Psoas muscle (tissue), 8 donors: ENCODE results near the gene RNASEL. TPM values are rescaled to one million over a fixed set of nuclear protein-coding genes. Genes with fewer than 3 reads are reported as not detected.

ENCODE experiments used
- ATAC-seq, 4 donors: fragments of 200-7000 bp; cut with Tn5 transposase; one replicate each; pipeline ENCODE4 v1.9.1; 2020; ENCODE audit warnings: moderate library complexity in 3 of 4, mild to moderate bottlenecking in 2 of 4
- DNase-seq, 2 donors: peaks; one replicate each; pipeline ENCODE4 v3.0.0-alpha.2; 2020
- H3K27ac ChIP-seq: fragments of 200-600 bp; one replicate; pipeline ENCODE4 v1.8.0; 2022
- H3K27me3 ChIP-seq, 3 donors: fragments of 200-600 bp in 1 of 3; one replicate each; pipeline versions ENCODE4 v1.6.1 to v1.8.0; 2013 to 2022; ENCODE audit warnings: low read length in 2 of 3, mild to moderate bottlenecking in 2 of 3, moderate library complexity in 1 of 3; ENCODE audit not compliant: insufficient read depth in 3 of 3
- H3K36me3 ChIP-seq, 2 donors: fragments of 200-600 bp in 1 of 2; one replicate each; pipeline versions ENCODE4 v1.6.1 to v1.8.0; 2013 to 2022; ENCODE audit warnings: low read depth in 1 of 2, mild to moderate bottlenecking in 1 of 2, moderate library complexity in 1 of 2; ENCODE audit not compliant: insufficient read depth in 1 of 2
- H3K4me1 ChIP-seq: fragments of 200-600 bp; one replicate; pipeline ENCODE4 v1.8.0; 2022
- H3K4me3 ChIP-seq: fragments of 200-600 bp; one replicate; pipeline ENCODE4 v1.8.0; 2022; ENCODE audit warnings: mild to moderate bottlenecking
- H3K9me3 ChIP-seq: fragments of 200-600 bp; one replicate; pipeline ENCODE4 v1.8.0; 2022
- CTCF ChIP-seq: fragments of 200-600 bp; IDR thresholded peaks from one replicate; pipeline ENCODE4 v1.8.0; 2022; ENCODE audit warnings: antibody characterized with exemption
- WGBS, 3 donors: extraction: QIAGEN DNeasy Blood & Tissue Kit; methylation state at CpG; one replicate each; pipeline versions ENCODE4 v1.1.6 to v1.1.7; 2013; 5-methylcytosine and 5-hydroxymethylcytosine counted together
- intact Hi-C, 2 donors: fragments of 100-400 bp; cut with DNase I; formaldehyde crosslinking; loops; one replicate each; pipeline versions ENCODE4 v1.11.0 to v1.14.2; 2022
- polyA plus RNA-seq, 3 donors: library from polyadenylated mRNA; stranded (reverse); fragments of 200-250 nt; gene quantifications; one replicate each; pipeline ENCODE4 v1.2.3, GENCODE V29; 2013
- total RNA-seq, 4 donors: library from RNA; stranded (reverse); fragmentation: NEBNext Ultra II Directional in 2 of 4; extraction: Animal tissue kit (Norgen Biotek cat#: 25700) in 2 of 4; gene quantifications; one replicate each; pipeline versions ENCODE4 v1.2.1 to v1.2.4, GENCODE V29; 2021 to 2023
- donor health status: healthy with polysubstance abuse.
- donor health status: DM: no; HTN: no; CAD: no; lungs with moderate emphysema.
- donor health status: Bipolar disorder and iron deficiency.
- donor health status: healthy.
- donor health status: DM: yes; HTN: yes; CAD: no.
- donor health status: DM: no; HTN: no; CAD: no.
- donor health status: DM: no; HTN: no; CAD: no.
- donor health status: DM: yes; HTN: yes; CAD: no.

RNASEL gene
- total and polyA plus RNA-seq, 7 donors, result 0.61 to 4.4 (median 2.0) TPM

- intact Hi-C loops, result no loop called here
- 47 to 94% (median 92%) methylated on average over 2 of the region's 2 CpGs for WGBS, 3 donors
- Histone ChIP-seq H3K4me1 (peaks cover 23% of the 10 kb centered on the region), H3K27ac (no peak overlapping the region), H3K27me3 (no peaks in the 10 kb centered on the region), H3K36me3 (no peaks in the 10 kb centered on the region), H3K9me3 (no peaks in the 10 kb centered on the region), H3K4me3 (no peak overlapping the region)
- TF ChIP-seq CTCF, result no peak
- DNase-seq, result no peak
- ATAC-seq, result no peak
Observed at GRCh38 chr1:182608236-182608635, 19.2 kb upstream of the RNASEL start.

- no peak for ATAC-seq
- no peak overlapping the region for H3K27ac ChIP-seq
- 81 to 83% (median 83%) methylated on average over 1 of the region's 1 CpG for WGBS, 3 donors
- H3K4me3 ChIP-seq, result no peak overlapping the region
- DNase-seq, result no peak
- H3K4me1 ChIP-seq, result peaks cover 24% of the 10 kb centered on the region
- H3K27me3 ChIP-seq, result no peaks in the 10 kb centered on the region
- intact Hi-C loops, result no loop called here
- no peak for TF ChIP-seq CTCF
- no peaks in the 10 kb centered on the region for H3K9me3 ChIP-seq
- H3K36me3 ChIP-seq, result no peaks in the 10 kb centered on the region
Observed at GRCh38 chr1:182607566-182607965, 18.5 kb upstream of the RNASEL start.

- H3K9me3 ChIP-seq, result no peaks in the 10 kb centered on the region
- ATAC-seq (peak; percentile 95 to 97 (median 95)), DNase-seq (peak; percentile 96)
- peak within 1 kb of the TSS; percentile 74 for H3K27ac ChIP-seq
- no peak for TF ChIP-seq CTCF
- H3K4me3 ChIP-seq, result peak within 1 kb of the TSS; percentile 69
- peaks cover 0 to 16% of the 10 kb centered on the region in 2 donors for H3K36me3 ChIP-seq
- no peaks in the 10 kb centered on the region for H3K27me3 ChIP-seq
- intact Hi-C loops, result loop anchor here in 1 of 2 donors (5.0 kb wide), 1 partner anchor 162 kb away; no protein-coding TSS in a partner anchor
- 5 to 6% (median 6%) methylated on average over 40 to 44 of the region's 44 CpGs for WGBS, 3 donors
- peaks cover 31% of the 10 kb centered on the region for H3K4me1 ChIP-seq
Observed at GRCh38 chr1:182604175-182605164, 15.4 kb upstream of the RNASEL start, which contains the start of gene RGS16. Gene RGS16 (minus strand): TSS chr1:182604389. CDS start chr1:182604259, 130 bp downstream.

GRCh38 chr1:182603646-182604174, 14.7 kb upstream of the RNASEL start:
- intact Hi-C loops, result loop anchor here in 1 of 2 donors (5.0 kb wide), 1 partner anchor 161 kb away; no protein-coding TSS in a partner anchor
- 8 to 17% (median 9%) methylated on average over 12 of the region's 12 CpGs for WGBS, 3 donors
- no peak for DNase-seq
- Histone ChIP-seq H3K4me3 (peak overlapping the region; percentile 69), H3K9me3 (no peaks in the 10 kb centered on the region), H3K4me1 (peaks cover 32% of the 10 kb centered on the region), H3K27ac (peak overlapping the region; percentile 74), H3K27me3 (no peaks in the 10 kb centered on the region), H3K36me3 (peaks cover 0 to 22% of the 10 kb centered on the region in 2 donors)
- no peak for TF ChIP-seq CTCF
- peak in 1 of 4 donors; percentile 7 for ATAC-seq
